ENCODE results near the gene ONECUT3.

Gene ONECUT3

GRCh38 chr19:1810439-1811160 is 57.3 kb downstream of the ONECUT3 start:
- no peak for TF ChIP-seq CTCF (IDR thresholded peaks at IDR 0.05; ENCODE audit: low read depth, low read length)
- H3K4me3 ChIP-seq (ENCODE audit: low read depth, low read length): no peak overlapping the region
- no peaks in the 10 kb centered on the region for H3K4me1 ChIP-seq

GRCh38 chr19:1811472-1811894 is 58.2 kb downstream of the ONECUT3 start:
- H3K4me1 ChIP-seq: no peaks in the 10 kb centered on the region
- DNase-seq: peak; percentile 70
- H3K4me3 ChIP-seq (ENCODE audit: low read depth, low read length): no peak overlapping the region
- H3K36me3 ChIP-seq: peaks cover 9% of the 10 kb centered on the region
- no peaks in the 10 kb centered on the region for H3K27me3 ChIP-seq
- TF ChIP-seq CTCF (IDR thresholded peaks at IDR 0.05; ENCODE audit: low read depth, low read length): no peak
- no peaks in the 10 kb centered on the region for H3K9me3 ChIP-seq

More at GRCh38 chr19:1810439-1811160, 57.3 kb downstream of the ONECUT3 start:
- no peaks in the 10 kb centered on the region for H3K9me3 ChIP-seq
- DNase-seq: peak; percentile 11
- H3K27me3 ChIP-seq: no peaks in the 10 kb centered on the region
- peaks cover 3% of the 10 kb centered on the region; the same call in 1 of the 2 replicates for H3K36me3 ChIP-seq

- TF ChIP-seq CTCF (IDR thresholded peaks at IDR 0.05; ENCODE audit: low read depth, low read length): no peak
- DNase-seq: no peak
- peak within 1 kb of the TSS; percentile 60 for H3K4me3 ChIP-seq (ENCODE audit: low read depth, low read length)
- H3K27me3 ChIP-seq: no peaks in the 10 kb centered on the region
- H3K4me1 ChIP-seq: no peaks in the 10 kb centered on the region
- H3K9me3 ChIP-seq: no peaks in the 10 kb centered on the region
- peaks cover 13% of the 10 kb centered on the region for H3K36me3 ChIP-seq
Observed at GRCh38 chr19:1811942-1812425, 58.7 kb downstream of the ONECUT3 start, which contains the start of gene ATP8B3. Gene ATP8B3, minus strand, starts transcription at chr19:1812276. Its CDS starts 540 bp downstream, at chr19:1811736.

DNA sequence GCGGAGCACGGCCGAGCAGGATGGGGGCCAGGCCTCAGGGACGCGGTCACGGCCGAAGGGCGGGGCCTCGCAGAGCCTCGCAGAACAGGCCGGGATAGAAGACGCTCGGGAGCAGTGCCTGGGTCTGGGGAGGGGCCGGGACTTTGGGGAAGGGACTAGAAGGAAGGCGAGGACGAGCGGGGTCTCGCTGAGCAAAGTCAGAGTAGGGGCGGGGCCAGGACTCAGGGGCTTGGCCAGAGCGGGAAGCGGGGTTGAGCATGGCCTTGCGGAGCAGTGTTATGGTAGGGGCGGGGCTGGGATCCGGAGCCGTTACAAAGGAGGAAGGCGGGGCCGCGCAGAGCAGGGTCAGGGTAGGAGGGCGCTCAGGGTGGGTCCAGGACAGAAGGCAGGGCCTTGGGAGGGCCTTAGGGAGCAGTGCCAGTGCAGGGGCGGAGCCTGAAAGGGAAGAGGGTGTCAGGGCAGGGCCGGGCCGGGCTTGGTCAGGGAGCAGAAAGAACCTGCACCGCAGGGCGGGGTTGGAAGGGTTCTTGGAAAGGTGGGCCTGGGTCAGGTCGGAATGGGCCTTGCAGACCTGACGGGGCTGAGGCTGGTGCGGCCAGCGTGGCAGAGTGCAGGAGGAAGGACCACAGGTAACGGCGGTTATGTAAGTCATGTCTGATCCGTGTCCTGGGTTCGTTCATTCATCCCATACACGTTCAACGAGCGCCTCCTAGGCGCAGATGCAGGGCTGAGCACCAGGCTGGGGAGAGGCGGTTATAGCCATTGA is 59.3 kb downstream of the ONECUT3 start:
- no peaks in the 10 kb centered on the region for H3K27me3 ChIP-seq
- no peaks in the 10 kb centered on the region for H3K4me1 ChIP-seq
- DNase-seq: peak; percentile 96
- peaks cover 19% of the 10 kb centered on the region for H3K36me3 ChIP-seq
- no peaks in the 10 kb centered on the region for H3K9me3 ChIP-seq
- peak overlapping the region; percentile 60 for H3K4me3 ChIP-seq (ENCODE audit: low read depth, low read length)
- TF ChIP-seq CTCF (IDR thresholded peaks at IDR 0.05; ENCODE audit: low read depth, low read length): peak; percentile 77

- TF ChIP-seq CTCF (IDR thresholded peaks at IDR 0.05; ENCODE audit: low read depth, low read length): no peak
- DNase-seq: no peak
- H3K4me1 ChIP-seq: no peaks in the 10 kb centered on the region
- H3K9me3 ChIP-seq: no peaks in the 10 kb centered on the region
- no peaks in the 10 kb centered on the region for H3K27me3 ChIP-seq
- peak overlapping the region; percentile 60 for H3K4me3 ChIP-seq (ENCODE audit: low read depth, low read length)
- peaks cover 28% of the 10 kb centered on the region for H3K36me3 ChIP-seq
Observed at GRCh38 chr19:1813192-1814182, 60.2 kb downstream of the ONECUT3 start.
